Right lobe of liver (tissue), 6 donors: ENCODE results near the gene COL1A1. TPM values are rescaled to one million over a fixed set of nuclear protein-coding genes. Genes with fewer than 3 reads are reported as not detected.

Experiments
- ATAC-seq, 4 donors: fragments of 200-7000 bp; cut with Tn5 transposase; one replicate each; pipeline ENCODE4 v1.9.1; 2020; ENCODE audit warnings: mild to moderate bottlenecking in 4 of 4, moderate library complexity in 4 of 4
- DNase-seq, 3 donors: peaks; one replicate each; pipeline ENCODE4 v3.0.0-alpha.2; 2020
- H3K27ac ChIP-seq, 3 donors: fragments of 200-600 bp; one replicate each; pipeline ENCODE4 v1.8.0; 2022
- H3K27me3 ChIP-seq, 2 donors: fragments of 200-600 bp; one replicate each; pipeline ENCODE4 v1.8.0; 2022
- H3K36me3 ChIP-seq, 4 donors: fragments of 200-600 bp; sonication (generic) in 1 of 4; one replicate each; pipeline versions ENCODE4 v1.5.1 to v1.8.0; 2017 to 2022; ENCODE audit warnings: control low read depth in 1 of 4
- H3K4me1 ChIP-seq, 4 donors: fragments of 200-600 bp; sonication (generic) in 1 of 4; one replicate each; pipeline versions ENCODE4 v1.5.1 to v1.8.0; 2017 to 2022; ENCODE audit warnings: control low read depth in 1 of 4
- H3K4me3 ChIP-seq, 3 donors: fragments of 200-600 bp; one replicate each; pipeline ENCODE4 v1.8.0; 2022
- H3K9me3 ChIP-seq, 4 donors: fragments of 200-600 bp; sonication (generic) in 1 of 4; one replicate each; pipeline versions ENCODE4 v1.5.1 to v1.8.0; 2017 to 2022; ENCODE audit warnings: control low read depth in 1 of 4
- CTCF ChIP-seq, 4 donors: fragments of 200-600 bp in 3 of 4; fragments of 450-650 bp in 1 of 4; IDR thresholded peaks; one replicate each; pipeline versions ENCODE4 v1.5.1 to v1.8.0; 2016 to 2022; ENCODE audit warnings: antibody characterized with exemption in 4 of 4, mild to moderate bottlenecking in 2 of 4
- POLR2A ChIP-seq: fragments of 450-650 bp; IDR thresholded peaks from one replicate; pipeline ENCODE4 v1.6.1; 2017; ENCODE audit warnings: antibody characterized with exemption, mild to moderate bottlenecking
- WGBS: methylation state at CpG from one replicate; pipeline ENCODE4 v1.1.6; 2018; ENCODE audit warnings: low coverage, low lambda C conversion rate; ENCODE audit not compliant: insufficient coverage; ENCODE audit errors: missing lambda C conversion rate; 5-methylcytosine and 5-hydroxymethylcytosine counted together
- intact Hi-C, 2 donors: fragments of 100-400 bp; cut with DNase I; formaldehyde crosslinking; loops; one replicate each; pipeline versions ENCODE4 v1.11.2 to v1.14.1; 2022
- total RNA-seq, 6 experiments: library from RNA; depleted of rRNA in 2 of 6; stranded (reverse); fragments of >200 nt in 2 of 6; fragmentation: NEBNext Ultra II Directional in 3 of 6; extraction: Animal tissue kit (Norgen Biotek cat#: 25700) in 3 of 6; gene quantifications; one replicate each; pipeline versions ENCODE4 v1.1.0 to v1.2.4, GENCODE V29; 2016 to 2023
- donor health status: DM: no; HTN: yes; CAD: no.
- donor health status: DM: no; HTN: no; CAD: no.
- donor health status: DM: no; HTN: no; CAD: no.
- donor health status: DM: no; HTN: yes; CAD: no.
- donor health status: DM: no; HTN: yes; CAD: no.

Gene COL1A1
- total RNA-seq, 6 experiments from 2014 or later = 9.3 to 109 (median 34.7) TPM

GRCh38 chr17:50151937-50152547 is 49.4 kb downstream of the COL1A1 start:
- H3K4me1 ChIP-seq = peaks cover 0 to 28% (median 8%) of the 10 kb centered on the region in 4 donors
- H3K27me3 ChIP-seq = no peaks in the 10 kb centered on the region
- peak overlapping the region; percentile 72 to 82 (median 74) for H3K4me3 ChIP-seq
- H3K36me3 ChIP-seq = no peaks in the 10 kb centered on the region
- intact Hi-C loops = no loop called here
- H3K27ac ChIP-seq = peak overlapping the region; percentile 50 to 89 (median 87)
- no peaks in the 10 kb centered on the region for H3K9me3 ChIP-seq
- peak; percentile 35 to 55 (median 50) for ATAC-seq
- 19% methylated on average over 11 of the region's 12 CpGs for WGBS
- DNase-seq = peak; percentile 77 to 86 (median 84)
- TF ChIP-seq CTCF (IDR thresholded peaks at IDR 0.05) (no peak), POLR2A (no peak)

- H3K27me3 ChIP-seq = no peaks in the 10 kb centered on the region
- peak overlapping the region; percentile 72 to 82 (median 74) for H3K4me3 ChIP-seq
- intact Hi-C loops = no loop called here
- TF ChIP-seq CTCF (IDR thresholded peaks at IDR 0.05) (peak; percentile 31 to 63 (median 34)), POLR2A (no peak)
- H3K4me1 ChIP-seq = peaks cover 0 to 36% (median 13%) of the 10 kb centered on the region in 4 donors
- ATAC-seq = peak; percentile 56 to 67 (median 64)
- H3K36me3 ChIP-seq = no peaks in the 10 kb centered on the region
- peak overlapping the region; percentile 72 to 89 (median 87) for H3K27ac ChIP-seq
- 5% methylated on average over 7 of the region's 40 CpGs for WGBS
- H3K9me3 ChIP-seq = no peaks in the 10 kb centered on the region
- peak; percentile 92 to 93 (median 92) for DNase-seq
Observed at GRCh38 chr17:50151041-50151936, 50.1 kb downstream of the COL1A1 start.

GRCh38 chr17:50150354-50151040 is 50.9 kb downstream of the COL1A1 start, which contains the start of gene PPP1R9B:
TSS of gene PPP1R9B (minus strand) at chr17:50150677. CDS start at chr17:50150513, 164 bp downstream.
- Histone ChIP-seq H3K4me1 (peaks cover 0 to 44% (median 16%) of the 10 kb centered on the region in 4 donors), H3K4me3 (peak within 1 kb of the TSS; percentile 72 to 82 (median 74)), H3K27ac (peak within 1 kb of the TSS; percentile 72 to 89 (median 87)), H3K36me3 (no peaks in the 10 kb centered on the region), H3K27me3 (no peaks in the 10 kb centered on the region), H3K9me3 (no peaks in the 10 kb centered on the region)
- 0% methylated on average over 2 of the region's 69 CpGs for WGBS
- intact Hi-C loops = no loop called here
- no peak for ATAC-seq
- peak in 1 of 3 donors; percentile 58 for DNase-seq
- TF ChIP-seq POLR2A = peak; percentile 32
- no peak for TF ChIP-seq CTCF (IDR thresholded peaks at IDR 0.05)
